HEK293T (cell line): ENCODE measurements around the gene DOHH.

Source experiments
- CTCF ChIA-PET: fragments of 350-600 bp; formaldehyde crosslinking; extraction: SDS; loops from one replicate; lab custom pipeline; 2021; ENCODE audit warnings: antibody characterized with exemption, inconsistent platforms; lab: Yijun Ruan, JAX
- POLR2A ChIA-PET: fragments of 350-600 bp; formaldehyde crosslinking; extraction: SDS; loops from one replicate; lab custom pipeline; 2020; ENCODE audit warnings: antibody characterized with exemption, inconsistent platforms; lab: Yijun Ruan, JAX
- DNase-seq: peaks from one replicate; pipeline ENCODE4 v3.0.0; 2012; ENCODE audit warnings: mixed read lengths; ENCODE audit errors: extremely low spot score
- ARNT ChIP-seq: fragments of 450-650 bp; IDR thresholded peaks from 2 replicates; pipeline ENCODE4 v1.6.1; 2017; ENCODE audit warnings: mild to moderate bottlenecking
- BHLHE40 ChIP-seq: fragments of 450-650 bp; IDR thresholded peaks from 2 replicates; pipeline ENCODE4 v1.6.1; 2016; ENCODE audit warnings: mild to moderate bottlenecking, moderate library complexity, borderline replicate concordance
- CTBP1 ChIP-seq: fragments of 450-650 bp; IDR thresholded peaks from 2 replicates; pipeline ENCODE4 v1.6.1; 2016; ENCODE audit warnings: borderline replicate concordance
- ELF4 ChIP-seq: fragments of 450-650 bp; IDR thresholded peaks from 2 replicates; pipeline ENCODE4 v1.6.1; 2017; ENCODE audit warnings: antibody characterized with exemption
- FOXA1 ChIP-seq: fragments of 450-650 bp; IDR thresholded peaks from 2 replicates; pipeline ENCODE4 v1.6.1; 2016; ENCODE audit warnings: mild to moderate bottlenecking
- FOXK2 ChIP-seq: fragments of 450-650 bp; IDR thresholded peaks from 2 replicates; pipeline ENCODE4 v1.6.1; 2016; ENCODE audit warnings: mild to moderate bottlenecking
- FOXM1 ChIP-seq: fragments of 450-650 bp; IDR thresholded peaks from 2 replicates; pipeline ENCODE4 v1.6.1; 2017; ENCODE audit warnings: mild to moderate bottlenecking, borderline replicate concordance
- HDGF ChIP-seq: fragments of 450-650 bp; IDR thresholded peaks from 2 replicates; pipeline ENCODE4 v1.6.1; 2017; ENCODE audit warnings: antibody characterized with exemption, borderline replicate concordance
- L3MBTL2 ChIP-seq: fragments of 450-650 bp; conservative IDR thresholded peaks from 2 replicates; pipeline ENCODE4 v1.6.1; 2016; ENCODE audit warnings: mild to moderate bottlenecking
- LEF1 ChIP-seq: fragments of 450-650 bp; IDR thresholded peaks from 2 replicates; pipeline ENCODE4 v1.6.1; 2017; ENCODE audit warnings: mild to moderate bottlenecking, borderline replicate concordance
- NFRKB ChIP-seq: fragments of 450-650 bp; IDR thresholded peaks from 2 replicates; pipeline ENCODE4 v1.6.1; 2016; ENCODE audit warnings: mild to moderate bottlenecking, moderate library complexity
- SP1 ChIP-seq: fragments of 450-650 bp; IDR thresholded peaks from 2 replicates; pipeline ENCODE4 v1.6.1; 2017
- SUZ12 ChIP-seq: fragments of 450-650 bp; IDR thresholded peaks from 2 replicates; pipeline ENCODE4 v1.6.1; 2016; ENCODE audit warnings: mild to moderate bottlenecking
- TARDBP ChIP-seq: fragments of 450-650 bp; IDR thresholded peaks from 2 replicates; pipeline ENCODE4 v1.6.1; 2016
- ZNF384 ChIP-seq: fragments of 450-650 bp; IDR thresholded peaks from 2 replicates; pipeline ENCODE4 v1.6.1; 2016
- TF ChIP-seq, protein P1 (sequence below): fragments of 450-650 bp; IDR thresholded peaks from 2 replicates; pipeline ENCODE4 v1.6.1; 2016

DOHH gene

DNA sequence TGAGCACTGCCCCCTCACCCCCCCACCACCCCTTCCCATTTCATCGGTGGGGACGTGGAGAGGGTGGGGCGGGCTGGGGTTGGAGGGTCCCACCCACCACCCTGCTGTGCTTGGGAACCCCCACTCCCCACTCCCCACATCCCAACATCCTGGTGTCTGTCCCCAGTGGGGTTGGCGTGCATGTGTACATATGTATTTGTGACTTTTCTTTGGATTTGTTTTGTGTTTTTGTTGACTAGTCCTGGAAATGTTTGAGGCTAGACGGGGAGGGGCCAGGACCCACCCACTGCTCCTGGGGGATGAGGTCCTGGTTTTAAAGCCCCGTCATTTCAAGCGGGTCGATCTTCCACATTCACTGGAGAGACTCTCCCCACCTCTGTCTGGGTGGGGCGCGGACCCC lies 35.5 kb upstream of the DOHH start:
- no peak for TF ChIP-seq FOXA1
- no peak for TF ChIP-seq FOXK2
- TF ChIP-seq NFRKB, result no peak
- TF ChIP-seq SUZ12, result no peak
- TF ChIP-seq ARNT, result no peak
- TF ChIP-seq ZNF384, result no peak
- no peak for TF ChIP-seq HDGF
- no peak for TF ChIP-seq L3MBTL2
- TF ChIP-seq CTBP1, result no peak
- TF ChIP-seq BHLHE40, result no peak
- no peak for TF ChIP-seq ELF4
- no peak for TF ChIP-seq TARDBP
- ChIA-PET POLR2A (no interaction called here), CTCF (no interaction called here)
- DNase-seq, result no peak

DNA sequence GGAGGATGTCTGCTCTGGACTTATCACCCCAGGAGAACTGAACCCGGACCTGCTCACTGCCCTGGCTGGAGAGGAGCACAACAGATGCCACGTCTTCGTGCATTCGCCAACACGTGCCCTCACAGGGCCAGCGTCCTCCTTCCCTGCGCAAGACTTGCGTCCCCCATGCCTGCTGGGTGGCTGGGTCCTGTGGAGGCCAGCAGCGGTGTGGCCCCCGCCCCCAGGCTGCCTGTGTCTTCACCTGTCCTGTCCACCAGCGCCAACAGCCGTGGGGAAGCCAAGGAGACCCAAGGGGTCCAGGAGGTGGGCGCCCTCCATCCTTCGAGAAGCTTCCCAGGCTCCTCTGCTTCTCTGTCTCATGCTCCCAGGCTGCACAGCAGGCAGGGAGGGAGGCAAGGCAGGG lies 35.1 kb upstream of the DOHH start:
- ChIA-PET CTCF (no interaction called here), POLR2A (no interaction called here)
- TF ChIP-seq LEF1, result no peak
- no peak for TF ChIP-seq ELF4
- no peak for TF ChIP-seq SUZ12
- no peak for TF ChIP-seq ARNT
- TF ChIP-seq HDGF, result no peak
- TF ChIP-seq ZNF384, result no peak
- no peak for TF ChIP-seq BHLHE40
- TF ChIP-seq TARDBP, result no peak
- TF ChIP-seq CTBP1, result no peak
- no peak for TF ChIP-seq NFRKB
- no peak for TF ChIP-seq SP1
- TF ChIP-seq FOXA1, result no peak
- TF ChIP-seq FOXK2, result no peak
- no peak for TF ChIP-seq L3MBTL2
- no peak for DNase-seq

DNA sequence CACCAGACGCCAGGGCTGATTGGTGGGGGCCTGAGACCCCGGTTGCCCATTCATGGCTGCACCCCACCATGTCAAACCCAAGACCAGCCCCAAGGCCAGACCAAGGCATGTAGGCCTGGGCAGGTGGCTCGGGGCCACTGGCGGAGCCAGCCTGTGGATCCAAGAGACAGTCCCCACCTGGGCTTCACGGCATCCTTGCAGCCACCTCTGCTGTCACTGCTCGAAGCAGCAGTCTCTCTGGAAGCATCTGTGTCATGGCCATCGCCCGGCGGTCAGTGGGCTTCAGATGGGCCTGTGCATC lies 34.7 kb upstream of the DOHH start:
- ChIA-PET POLR2A (no interaction called here), CTCF (no interaction called here)
- DNase-seq, result no peak
- TF ChIP-seq SP1 (no peak), BHLHE40 (no peak), FOXK2 (no peak), HDGF (no peak), FOXM1 (no peak), FOXA1 (no peak)

DNA sequence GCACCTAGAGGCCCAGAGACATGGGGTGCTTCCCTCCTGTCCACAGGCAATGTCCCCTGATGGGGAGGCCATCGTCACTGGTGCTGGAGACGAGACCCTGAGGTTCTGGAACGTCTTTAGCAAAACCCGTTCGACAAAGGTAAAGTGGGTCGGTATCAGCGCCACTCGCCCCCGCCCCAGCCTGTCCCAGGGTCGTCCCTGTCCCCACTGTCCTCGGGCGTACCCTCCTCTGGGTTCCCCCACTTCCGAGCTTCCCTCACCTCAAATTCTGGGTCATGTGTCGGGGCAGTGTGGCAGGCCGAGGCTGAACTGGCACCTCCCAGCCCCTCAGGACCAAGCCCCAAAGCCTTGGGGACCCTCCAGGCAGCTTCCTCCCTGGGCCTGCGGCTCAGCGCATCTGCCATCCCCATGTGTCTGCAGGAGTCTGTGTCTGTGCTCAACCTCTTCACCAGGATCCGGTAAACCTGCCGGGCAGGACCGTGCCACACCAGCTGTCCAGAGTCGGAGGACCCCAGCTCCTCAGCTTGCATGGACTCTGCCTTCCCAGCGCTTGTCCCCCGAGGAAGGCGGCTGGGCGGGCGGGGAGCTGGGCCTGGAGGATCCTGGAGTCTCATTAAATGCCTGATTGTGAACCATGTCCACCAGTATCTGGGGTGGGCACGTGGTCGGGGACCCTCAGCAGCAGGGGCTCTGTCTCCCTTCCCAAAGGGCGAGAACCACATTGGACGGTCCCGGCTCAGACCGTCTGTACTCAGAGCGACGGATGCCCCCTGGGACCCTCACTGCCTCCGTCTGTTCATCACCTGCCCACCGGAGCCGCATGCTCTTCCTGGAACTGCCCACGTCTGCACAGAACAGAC lies 34.1 kb upstream of the DOHH start:
- POLR2A ChIA-PET, result no interaction called here
- CTCF ChIA-PET, result no interaction called here

DNA sequence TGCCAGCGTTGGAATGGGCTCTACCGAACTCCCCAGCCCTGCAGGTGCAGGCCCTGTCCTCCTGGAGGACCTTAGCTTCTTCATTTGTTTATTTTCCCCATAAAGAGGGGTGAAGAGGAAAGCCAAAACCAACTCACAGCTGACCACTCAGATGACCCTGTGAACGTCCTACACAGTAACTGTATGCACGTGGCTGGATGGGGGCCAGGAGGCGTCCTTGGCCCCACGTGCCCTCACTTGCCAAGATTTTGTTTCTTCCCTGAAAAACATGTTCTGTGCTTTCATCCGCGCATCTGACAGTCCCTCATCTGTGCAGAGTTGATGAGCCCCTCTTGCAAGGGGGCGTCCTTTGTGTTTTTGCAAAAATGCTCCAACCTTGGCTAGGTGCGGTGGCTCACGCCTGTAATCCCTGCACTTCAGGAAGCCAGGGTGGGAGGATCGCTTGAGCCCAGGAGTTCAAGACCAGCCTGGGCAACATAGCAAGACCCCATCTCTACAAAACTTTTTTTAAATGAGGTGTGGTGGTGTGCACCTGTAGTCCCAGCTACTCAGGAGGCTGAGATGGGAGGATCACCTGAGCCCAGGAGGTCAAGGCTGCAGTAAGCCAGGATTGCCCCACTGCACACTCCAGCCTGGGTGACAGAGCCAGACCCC lies 33.2 kb upstream of the DOHH start:
- DNase-seq, result no peak
- ChIA-PET POLR2A (no interaction called here), CTCF (no interaction called here)

More for the DNA sequence above, 34.1 kb upstream of the DOHH start:
- no peak for TF ChIP-seq FOXA1
- TF ChIP-seq, protein P1, sequence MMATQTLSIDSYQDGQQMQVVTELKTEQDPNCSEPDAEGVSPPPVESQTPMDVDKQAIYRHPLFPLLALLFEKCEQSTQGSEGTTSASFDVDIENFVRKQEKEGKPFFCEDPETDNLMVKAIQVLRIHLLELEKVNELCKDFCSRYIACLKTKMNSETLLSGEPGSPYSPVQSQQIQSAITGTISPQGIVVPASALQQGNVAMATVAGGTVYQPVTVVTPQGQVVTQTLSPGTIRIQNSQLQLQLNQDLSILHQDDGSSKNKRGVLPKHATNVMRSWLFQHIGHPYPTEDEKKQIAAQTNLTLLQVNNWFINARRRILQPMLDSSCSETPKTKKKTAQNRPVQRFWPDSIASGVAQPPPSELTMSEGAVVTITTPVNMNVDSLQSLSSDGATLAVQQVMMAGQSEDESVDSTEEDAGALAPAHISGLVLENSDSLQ, result no peak
- no peak for TF ChIP-seq LEF1
- no peak for TF ChIP-seq CTBP1
- TF ChIP-seq ARNT, result no peak
- TF ChIP-seq FOXK2, result no peak
- DNase-seq, result no peak

DNA sequence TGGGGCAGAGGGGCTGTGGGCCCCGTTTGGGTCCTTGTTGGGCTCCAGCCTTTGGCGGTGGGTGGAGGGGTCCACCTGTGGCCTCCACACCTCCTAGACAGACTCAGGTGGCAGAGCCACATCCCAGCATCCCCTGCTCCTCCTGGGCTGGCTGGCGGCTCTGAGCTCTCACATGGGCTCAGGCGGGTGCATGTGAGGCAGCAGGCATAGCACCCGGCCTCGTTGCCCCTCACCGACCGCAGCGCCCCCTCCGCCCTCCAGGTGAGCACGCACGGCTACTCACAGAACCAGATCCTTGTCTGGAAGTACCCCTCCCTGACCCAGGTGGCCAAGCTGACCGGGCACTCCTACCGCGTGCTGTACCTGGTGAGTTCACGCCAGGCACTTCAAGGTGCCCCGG lies 32.6 kb upstream of the DOHH start:
- ChIA-PET CTCF (no interaction called here), POLR2A (no interaction called here)
- no peak for DNase-seq
- TF ChIP-seq LEF1 (no peak), HDGF (no peak), FOXA1 (no peak), CTBP1 (no peak), SUZ12 (no peak), ARNT (no peak)
- TF ChIP-seq, protein P1, result no peak

More for the DNA sequence above, 33.2 kb upstream of the DOHH start:
- TF ChIP-seq TARDBP, result no peak
- no peak for TF ChIP-seq BHLHE40
- TF ChIP-seq ARNT, result no peak
- no peak for TF ChIP-seq SP1
- no peak for TF ChIP-seq ZNF384
- TF ChIP-seq CTBP1, result no peak
- no peak for TF ChIP-seq FOXM1
- no peak for TF ChIP-seq L3MBTL2
- TF ChIP-seq FOXA1, result no peak
- no peak for TF ChIP-seq SUZ12
